ENCODE results near the gene GPANK1.

DNA sequence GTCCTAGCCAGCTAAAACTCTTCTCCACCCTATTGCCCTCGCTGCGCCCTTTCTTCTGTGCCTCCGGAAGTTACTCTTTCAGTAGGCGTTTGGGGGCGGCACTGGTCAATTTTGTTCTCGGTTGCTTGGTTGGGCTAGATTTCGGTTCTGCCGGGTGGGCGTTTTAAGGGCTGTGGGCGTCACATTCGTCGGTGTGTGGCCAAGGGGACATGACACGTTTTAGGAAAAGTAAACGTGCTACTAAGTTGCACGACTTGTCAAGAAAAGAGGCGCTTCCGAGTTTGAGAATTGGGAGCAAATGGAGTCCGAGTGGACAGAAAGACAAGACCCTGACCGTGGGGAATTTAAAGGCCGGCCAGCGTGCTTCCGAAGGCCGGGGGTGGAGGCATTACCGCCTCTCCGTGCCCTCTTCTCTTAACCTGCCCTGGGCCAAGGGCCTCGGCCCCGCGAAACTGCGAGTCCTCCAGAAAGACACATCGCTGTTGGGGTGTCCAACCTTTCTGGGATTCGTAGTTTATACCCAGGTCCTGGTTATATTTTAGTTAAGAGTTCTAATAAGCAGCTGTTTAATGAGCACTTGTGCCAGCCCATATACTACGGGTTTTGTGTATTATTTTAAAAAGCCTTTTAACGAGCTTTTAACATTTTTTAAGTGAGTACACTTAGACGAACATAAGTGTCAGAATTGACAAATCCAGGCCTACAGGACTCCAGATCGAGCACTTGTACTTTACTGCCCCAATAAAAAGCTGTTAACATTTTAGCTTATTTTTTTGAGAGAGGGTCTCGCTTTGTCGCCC, 11.7 kb downstream of the GPANK1 start:
- TF ChIP-seq, protein P1, sequence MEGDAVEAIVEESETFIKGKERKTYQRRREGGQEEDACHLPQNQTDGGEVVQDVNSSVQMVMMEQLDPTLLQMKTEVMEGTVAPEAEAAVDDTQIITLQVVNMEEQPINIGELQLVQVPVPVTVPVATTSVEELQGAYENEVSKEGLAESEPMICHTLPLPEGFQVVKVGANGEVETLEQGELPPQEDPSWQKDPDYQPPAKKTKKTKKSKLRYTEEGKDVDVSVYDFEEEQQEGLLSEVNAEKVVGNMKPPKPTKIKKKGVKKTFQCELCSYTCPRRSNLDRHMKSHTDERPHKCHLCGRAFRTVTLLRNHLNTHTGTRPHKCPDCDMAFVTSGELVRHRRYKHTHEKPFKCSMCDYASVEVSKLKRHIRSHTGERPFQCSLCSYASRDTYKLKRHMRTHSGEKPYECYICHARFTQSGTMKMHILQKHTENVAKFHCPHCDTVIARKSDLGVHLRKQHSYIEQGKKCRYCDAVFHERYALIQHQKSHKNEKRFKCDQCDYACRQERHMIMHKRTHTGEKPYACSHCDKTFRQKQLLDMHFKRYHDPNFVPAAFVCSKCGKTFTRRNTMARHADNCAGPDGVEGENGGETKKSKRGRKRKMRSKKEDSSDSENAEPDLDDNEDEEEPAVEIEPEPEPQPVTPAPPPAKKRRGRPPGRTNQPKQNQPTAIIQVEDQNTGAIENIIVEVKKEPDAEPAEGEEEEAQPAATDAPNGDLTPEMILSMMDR (conservative IDR thresholded peaks at IDR 0.05; ENCODE audit: low read length) = peak; percentile 28; the same call in 1 of the 2 replicates
- no peak for TF ChIP-seq EZH2phosphoT487 (IDR thresholded peaks at IDR 0.05; ENCODE audit: borderline replicate concordance)

All from Loucy (cell line).